ENCODE results near the gene EFCAB6. TPM values are rescaled to one million over a fixed set of nuclear protein-coding genes. Genes with fewer than 3 reads are reported as not detected.

The EFCAB6 gene
- total and polyA plus RNA-seq, 9 of the 15 experiments (the other 6 are each of a cell fraction or from before 2014, with no cell fraction given) = 0.06 TPM; not detected in 8

DNA sequence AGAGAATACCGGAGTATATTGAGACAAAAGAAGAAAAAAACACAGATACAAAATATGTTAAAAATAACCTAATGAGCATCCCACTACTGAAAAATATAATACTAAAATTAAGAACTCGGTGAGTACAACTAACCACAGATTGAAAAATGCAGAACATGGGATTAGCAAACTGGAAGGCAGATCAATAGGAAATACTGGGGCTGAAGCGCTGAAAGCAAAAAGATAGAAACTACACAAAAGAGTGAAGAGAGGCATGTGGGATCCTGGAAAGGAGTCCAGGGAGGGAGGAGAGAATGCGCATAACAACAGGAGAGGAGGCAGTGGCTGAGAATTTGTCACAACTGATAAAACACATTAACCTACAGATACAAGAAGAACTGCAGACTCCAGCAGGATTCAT, 159.3 kb downstream of the EFCAB6 start (continued):
- TF ChIP-seq, protein P1, sequence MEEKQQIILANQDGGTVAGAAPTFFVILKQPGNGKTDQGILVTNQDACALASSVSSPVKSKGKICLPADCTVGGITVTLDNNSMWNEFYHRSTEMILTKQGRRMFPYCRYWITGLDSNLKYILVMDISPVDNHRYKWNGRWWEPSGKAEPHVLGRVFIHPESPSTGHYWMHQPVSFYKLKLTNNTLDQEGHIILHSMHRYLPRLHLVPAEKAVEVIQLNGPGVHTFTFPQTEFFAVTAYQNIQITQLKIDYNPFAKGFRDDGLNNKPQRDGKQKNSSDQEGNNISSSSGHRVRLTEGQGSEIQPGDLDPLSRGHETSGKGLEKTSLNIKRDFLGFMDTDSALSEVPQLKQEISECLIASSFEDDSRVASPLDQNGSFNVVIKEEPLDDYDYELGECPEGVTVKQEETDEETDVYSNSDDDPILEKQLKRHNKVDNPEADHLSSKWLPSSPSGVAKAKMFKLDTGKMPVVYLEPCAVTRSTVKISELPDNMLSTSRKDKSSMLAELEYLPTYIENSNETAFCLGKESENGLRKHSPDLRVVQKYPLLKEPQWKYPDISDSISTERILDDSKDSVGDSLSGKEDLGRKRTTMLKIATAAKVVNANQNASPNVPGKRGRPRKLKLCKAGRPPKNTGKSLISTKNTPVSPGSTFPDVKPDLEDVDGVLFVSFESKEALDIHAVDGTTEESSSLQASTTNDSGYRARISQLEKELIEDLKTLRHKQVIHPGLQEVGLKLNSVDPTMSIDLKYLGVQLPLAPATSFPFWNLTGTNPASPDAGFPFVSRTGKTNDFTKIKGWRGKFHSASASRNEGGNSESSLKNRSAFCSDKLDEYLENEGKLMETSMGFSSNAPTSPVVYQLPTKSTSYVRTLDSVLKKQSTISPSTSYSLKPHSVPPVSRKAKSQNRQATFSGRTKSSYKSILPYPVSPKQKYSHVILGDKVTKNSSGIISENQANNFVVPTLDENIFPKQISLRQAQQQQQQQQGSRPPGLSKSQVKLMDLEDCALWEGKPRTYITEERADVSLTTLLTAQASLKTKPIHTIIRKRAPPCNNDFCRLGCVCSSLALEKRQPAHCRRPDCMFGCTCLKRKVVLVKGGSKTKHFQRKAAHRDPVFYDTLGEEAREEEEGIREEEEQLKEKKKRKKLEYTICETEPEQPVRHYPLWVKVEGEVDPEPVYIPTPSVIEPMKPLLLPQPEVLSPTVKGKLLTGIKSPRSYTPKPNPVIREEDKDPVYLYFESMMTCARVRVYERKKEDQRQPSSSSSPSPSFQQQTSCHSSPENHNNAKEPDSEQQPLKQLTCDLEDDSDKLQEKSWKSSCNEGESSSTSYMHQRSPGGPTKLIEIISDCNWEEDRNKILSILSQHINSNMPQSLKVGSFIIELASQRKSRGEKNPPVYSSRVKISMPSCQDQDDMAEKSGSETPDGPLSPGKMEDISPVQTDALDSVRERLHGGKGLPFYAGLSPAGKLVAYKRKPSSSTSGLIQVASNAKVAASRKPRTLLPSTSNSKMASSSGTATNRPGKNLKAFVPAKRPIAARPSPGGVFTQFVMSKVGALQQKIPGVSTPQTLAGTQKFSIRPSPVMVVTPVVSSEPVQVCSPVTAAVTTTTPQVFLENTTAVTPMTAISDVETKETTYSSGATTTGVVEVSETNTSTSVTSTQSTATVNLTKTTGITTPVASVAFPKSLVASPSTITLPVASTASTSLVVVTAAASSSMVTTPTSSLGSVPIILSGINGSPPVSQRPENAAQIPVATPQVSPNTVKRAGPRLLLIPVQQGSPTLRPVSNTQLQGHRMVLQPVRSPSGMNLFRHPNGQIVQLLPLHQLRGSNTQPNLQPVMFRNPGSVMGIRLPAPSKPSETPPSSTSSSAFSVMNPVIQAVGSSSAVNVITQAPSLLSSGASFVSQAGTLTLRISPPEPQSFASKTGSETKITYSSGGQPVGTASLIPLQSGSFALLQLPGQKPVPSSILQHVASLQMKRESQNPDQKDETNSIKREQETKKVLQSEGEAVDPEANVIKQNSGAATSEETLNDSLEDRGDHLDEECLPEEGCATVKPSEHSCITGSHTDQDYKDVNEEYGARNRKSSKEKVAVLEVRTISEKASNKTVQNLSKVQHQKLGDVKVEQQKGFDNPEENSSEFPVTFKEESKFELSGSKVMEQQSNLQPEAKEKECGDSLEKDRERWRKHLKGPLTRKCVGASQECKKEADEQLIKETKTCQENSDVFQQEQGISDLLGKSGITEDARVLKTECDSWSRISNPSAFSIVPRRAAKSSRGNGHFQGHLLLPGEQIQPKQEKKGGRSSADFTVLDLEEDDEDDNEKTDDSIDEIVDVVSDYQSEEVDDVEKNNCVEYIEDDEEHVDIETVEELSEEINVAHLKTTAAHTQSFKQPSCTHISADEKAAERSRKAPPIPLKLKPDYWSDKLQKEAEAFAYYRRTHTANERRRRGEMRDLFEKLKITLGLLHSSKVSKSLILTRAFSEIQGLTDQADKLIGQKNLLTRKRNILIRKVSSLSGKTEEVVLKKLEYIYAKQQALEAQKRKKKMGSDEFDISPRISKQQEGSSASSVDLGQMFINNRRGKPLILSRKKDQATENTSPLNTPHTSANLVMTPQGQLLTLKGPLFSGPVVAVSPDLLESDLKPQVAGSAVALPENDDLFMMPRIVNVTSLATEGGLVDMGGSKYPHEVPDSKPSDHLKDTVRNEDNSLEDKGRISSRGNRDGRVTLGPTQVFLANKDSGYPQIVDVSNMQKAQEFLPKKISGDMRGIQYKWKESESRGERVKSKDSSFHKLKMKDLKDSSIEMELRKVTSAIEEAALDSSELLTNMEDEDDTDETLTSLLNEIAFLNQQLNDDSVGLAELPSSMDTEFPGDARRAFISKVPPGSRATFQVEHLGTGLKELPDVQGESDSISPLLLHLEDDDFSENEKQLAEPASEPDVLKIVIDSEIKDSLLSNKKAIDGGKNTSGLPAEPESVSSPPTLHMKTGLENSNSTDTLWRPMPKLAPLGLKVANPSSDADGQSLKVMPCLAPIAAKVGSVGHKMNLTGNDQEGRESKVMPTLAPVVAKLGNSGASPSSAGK (IDR thresholded peaks at IDR 0.05) = no peak
- TF ChIP-seq MYNN (IDR thresholded peaks at IDR 0.05) (no peak), MYNN (CRISPR knock-in tag; IDR thresholded peaks at IDR 0.05) (no peak), ZNF134 (CRISPR knock-in tag; conservative IDR thresholded peaks at IDR 0.05) (no peak)

All from K562 (cell line).